ENCODE data around the gene ETFA.

ETFA gene

DNA sequence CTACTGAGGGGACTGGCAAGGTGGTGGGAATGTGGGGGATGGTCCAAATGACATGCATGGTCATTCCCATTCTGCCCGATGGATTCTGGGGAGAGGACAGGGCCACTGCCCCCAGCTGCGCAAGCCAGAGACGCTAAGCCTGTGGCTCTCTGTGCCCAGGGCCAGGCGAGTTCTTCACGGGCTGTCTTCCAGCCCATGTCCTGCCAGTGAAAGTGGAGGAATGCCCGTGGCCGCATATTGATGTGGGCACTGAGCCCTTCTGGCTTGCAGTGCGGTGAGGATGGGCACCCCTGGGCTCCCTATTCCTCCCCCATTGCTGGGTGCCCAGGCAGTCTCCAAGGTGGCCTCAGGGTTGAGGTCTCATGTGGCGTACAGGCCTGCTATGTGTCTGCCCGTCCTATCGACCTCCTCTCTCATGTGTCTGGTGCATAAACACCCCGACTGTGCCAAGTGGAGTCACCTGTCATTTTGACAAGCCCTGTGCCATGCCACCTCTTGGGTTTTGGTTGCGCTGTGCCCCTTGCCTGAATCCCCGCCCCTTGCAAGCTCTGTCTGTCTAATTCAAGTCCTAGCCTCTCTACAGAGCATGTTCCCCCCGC, 134.7 kb downstream of the ETFA start:
- DNase-seq (ENCODE audit: low spot score): no peak

GRCh38 chr15:76176059-76176458, 135.2 kb downstream of the ETFA start:
- no peak for DNase-seq (ENCODE audit: low spot score)

DNA sequence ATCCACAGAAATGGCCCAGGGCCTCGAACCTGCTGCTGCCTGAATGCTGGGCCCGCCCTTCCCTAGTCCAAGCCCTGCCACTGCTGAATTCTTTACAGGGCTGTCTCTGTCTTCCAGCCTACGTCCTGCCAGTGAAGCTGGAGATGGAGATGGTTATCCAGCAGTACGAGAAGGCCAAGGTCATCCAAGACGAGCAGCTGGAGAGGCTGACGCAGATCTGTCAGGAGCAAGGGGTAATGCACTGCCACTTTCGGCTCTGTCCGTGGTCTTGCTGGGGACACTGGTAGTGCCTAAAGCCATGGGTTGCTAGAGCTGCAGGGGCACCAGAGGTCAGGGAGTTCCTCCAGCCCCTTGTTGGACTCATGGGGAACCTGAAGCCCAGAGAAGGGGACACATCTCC, 135.8 kb downstream of the ETFA start:
- no peak for DNase-seq (ENCODE audit: low spot score)

DNA sequence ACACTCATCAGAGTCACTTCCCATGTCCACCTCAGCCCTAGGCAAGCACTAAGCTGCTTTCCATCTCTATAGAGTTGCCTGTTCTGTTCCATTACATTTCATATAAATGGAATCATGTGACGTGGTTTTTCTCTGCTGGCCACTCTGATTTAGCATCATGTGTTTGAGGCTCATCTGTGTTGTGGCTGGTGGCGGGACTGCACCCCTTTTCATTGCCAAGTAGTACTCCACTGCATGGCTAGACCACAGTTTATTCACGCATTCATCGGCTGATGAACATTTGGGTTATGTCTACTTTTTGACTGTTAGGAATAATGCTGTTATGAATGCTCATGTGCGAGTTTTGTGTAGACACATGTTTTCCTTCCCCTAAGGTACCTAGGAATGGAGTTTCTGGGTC, 136.6 kb downstream of the ETFA start:
- DNase-seq (ENCODE audit: low spot score): no peak

GRCh38 chr15:76173317-76173834, 137.9 kb downstream of the ETFA start:
- no peak for DNase-seq (ENCODE audit: low spot score)

DNA sequence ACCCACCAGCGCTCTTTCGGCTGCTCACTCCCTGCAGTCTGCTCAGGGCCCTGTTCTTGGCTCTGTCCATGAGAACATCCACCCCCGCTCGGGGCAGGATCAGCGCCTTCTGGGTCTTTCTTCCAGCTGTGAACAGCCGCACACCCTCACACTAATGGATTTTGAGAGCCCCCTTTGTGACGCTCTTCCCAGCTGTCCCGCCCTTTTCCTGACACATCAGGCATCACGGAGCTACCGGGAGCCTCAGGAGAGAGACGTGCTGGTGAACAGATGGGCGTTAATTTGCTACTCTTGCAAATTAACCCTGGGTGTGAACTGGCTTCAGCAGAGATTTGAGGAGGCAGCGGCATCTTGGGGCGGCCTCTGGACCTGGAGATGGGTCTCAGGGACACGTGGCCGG, 138.5 kb downstream of the ETFA start:
- no peak for DNase-seq (ENCODE audit: low spot score)

GRCh38 chr15:76169911-76170800, 141.1 kb downstream of the ETFA start:
- DNase-seq (ENCODE audit: low spot score): no peak

GRCh38 chr15:76169018-76169417, 142.3 kb downstream of the ETFA start:
- peak; percentile 42 for DNase-seq (ENCODE audit: low spot score)

DNA sequence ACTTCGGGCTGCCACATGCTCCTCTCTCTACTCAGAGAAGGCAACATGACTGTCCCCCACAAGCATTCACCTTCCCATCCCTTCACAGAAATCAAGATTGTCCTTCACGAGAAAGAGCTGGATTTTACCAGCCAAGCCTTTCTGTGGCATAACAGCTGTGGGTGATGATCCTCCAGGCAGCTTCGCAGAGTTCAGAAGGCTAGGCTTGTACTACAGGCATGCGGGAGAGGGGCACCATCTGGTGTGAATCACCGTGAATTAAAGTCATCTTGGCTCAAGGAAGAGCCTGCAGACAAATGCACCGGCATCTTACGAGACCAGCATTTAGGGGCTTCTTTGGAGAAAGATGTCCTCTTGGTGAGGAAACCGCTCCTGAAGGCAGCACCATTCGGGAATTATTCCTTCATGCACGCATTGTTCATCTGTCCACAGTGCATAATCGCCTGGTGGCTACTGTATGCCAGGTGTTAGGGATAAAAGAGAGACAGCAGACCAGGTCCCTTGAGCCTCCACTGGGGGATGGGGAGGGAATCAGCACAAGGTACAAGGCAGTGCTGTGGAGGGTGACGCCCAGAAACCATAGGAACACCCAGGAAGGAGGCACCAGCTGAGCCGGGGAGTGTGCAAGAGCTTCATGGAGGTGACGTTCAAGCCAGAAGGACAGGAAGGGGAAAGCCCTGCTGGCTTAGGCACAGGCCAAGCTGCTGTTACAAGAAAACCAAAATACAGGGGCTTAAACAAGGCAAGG, 142.9 kb downstream of the ETFA start:
- DNase-seq (ENCODE audit: low spot score): no peak

DNA sequence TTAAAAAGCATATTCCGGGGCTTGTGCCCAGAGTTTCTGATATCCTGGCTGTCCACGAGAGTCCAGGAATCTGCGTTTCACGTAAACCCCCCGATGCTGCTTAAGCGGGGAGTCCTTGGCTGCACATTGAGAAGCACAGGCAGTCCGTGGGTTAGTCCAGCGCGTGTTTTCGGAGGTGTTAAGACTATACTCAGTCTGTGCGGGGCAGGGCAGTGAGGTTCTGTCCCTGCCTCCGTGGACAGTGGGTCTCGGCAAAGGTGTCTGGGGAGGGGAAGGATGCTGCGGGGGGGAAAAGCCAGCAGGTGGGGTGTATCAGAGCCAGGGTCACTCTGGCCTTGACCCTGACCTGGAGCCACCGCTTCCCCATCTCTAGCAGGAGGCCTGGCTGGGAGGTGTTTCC, 145.3 kb downstream of the ETFA start:
- no peak for DNase-seq (ENCODE audit: low spot score)

Measured in SK-N-DZ (cell line).